HG03469 (cell line): ENCODE results near the gene PC.
"Not testable (repeated sequence)": the region's sequence is repeated elsewhere in the genome, so short reads cannot be mapped to it uniquely, and the experiment has no call there.

Source experiments
- ATAC-seq: cut with Tn5 transposase; IDR thresholded peaks from one replicate; pipeline ENCODE4 v1.9.1; 2021; ENCODE audit warnings: mild to moderate bottlenecking, moderate library complexity, moderate number of reproducible peaks; ENCODE audit not compliant: unreplicated experiment

Gene PC

DNA sequence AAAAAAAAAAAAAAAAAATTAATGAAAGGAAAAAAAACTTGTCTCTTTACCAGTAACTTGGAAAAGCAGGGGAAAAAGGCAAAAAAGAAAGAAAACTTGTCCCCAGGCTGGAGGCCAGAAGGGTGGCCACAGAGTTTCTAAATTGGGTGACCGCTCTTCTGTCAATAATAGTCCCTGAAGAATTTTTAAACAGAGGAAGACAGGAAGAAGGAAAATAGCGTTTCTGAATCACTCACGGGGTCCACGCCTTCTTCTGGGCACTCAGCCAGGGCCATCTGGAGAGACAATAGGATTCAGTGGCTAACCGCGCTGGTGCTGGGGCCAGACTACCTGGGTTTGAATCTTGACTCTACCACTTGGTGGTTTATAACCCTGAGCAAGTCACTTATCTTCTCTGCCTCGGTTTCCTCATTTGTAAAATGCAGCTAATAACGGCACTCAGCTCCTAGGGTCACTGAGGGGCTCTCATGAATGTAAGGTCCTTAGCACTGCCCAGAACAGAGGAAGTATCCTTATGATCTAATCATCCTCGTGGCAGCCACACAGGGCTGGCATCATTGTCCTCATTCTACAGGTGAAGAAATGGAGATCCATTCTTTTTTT lies 23.9 kb upstream of the PC start:
- no peak for ATAC-seq

DNA sequence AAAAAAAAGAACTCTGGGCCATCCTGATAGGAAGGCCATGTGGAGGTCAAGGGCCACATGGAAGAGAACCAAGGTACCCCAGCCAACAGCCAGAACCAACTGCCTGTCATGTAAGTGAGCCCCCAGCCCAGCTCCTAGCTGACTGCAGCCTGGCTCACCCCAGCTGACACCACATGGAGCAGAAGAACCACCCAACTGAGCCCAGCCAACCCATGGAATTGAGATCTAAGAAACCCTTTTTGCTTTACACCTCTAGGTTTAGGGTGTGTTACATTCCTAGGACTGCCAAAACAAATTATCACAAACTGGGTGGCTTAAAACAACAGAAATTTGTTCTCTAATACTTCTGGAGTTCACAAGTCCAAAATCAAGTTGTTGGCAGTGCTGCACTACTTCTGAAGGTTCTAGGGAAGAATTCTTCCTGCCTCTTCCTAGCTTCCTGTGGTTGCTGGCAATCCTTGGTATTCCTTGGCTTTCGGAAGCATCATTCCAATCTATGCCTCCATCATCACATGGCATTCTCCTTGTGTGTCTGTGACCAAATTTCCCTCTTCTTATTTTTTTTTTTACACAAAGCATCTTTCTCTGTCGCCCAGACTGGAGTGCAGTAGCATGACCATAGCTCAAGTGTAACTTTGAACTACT lies 21.3 kb upstream of the PC start:
- no peak for ATAC-seq

DNA sequence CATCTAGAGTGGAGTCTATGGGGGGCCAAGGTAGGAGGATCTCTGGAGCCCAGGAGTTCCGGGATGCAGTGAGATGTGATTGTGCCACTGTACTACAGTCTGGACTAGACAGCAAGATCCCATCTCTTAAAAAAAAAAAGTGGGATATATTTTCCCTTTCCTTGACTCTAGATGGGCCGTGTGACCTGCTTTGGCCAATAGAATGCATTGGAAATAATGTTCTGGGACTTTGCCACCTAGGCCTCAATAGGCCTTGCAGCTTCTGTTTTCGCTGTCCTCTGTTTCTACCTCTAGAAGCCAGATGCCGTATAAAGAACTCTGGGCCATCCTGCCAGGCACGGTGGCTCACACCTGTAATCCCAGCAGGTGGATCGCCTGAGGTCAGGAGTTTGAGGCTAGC lies 20.5 kb upstream of the PC start:
- no peak for ATAC-seq

DNA sequence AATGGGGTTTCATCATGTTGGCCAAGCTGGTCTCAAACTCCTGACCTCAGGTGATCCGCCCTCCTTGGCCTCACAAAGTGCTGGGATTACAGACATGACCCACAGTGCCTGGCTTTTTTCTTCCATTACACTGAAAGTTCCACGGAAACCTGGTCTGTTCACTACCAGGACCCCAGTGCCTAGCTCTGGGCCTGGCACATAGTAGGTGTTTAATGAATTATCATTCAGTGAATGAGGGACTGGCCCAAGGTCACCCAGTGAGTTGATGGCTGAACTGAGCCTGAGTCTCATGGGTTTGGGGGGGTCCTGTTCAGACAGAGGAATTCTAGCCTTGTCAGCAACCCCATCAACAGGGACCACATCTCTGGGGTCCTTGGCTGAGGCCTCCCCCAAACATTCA lies 20.0 kb upstream of the PC start:
- ATAC-seq = no peak

DNA sequence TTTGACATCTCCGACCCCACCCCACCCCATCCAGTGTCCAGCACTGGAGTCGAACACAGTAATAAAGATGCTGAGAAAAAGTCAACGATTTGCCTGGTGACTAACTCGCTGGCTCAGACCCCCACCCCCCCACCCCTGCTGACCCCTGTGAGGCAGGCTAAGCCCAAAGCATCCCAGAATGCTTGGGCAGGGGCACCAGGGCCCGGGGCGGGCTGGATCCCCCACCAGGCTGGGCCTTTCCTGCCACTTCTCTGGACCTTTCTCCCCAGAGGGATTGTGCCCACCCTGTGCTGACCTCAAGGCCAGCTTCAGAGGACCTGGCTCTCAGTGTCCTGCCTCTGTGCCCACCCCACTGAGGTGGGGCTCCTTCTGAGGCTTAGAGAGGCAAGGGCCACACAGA lies 18.7 kb upstream of the PC start:
- ATAC-seq = no peak

DNA sequence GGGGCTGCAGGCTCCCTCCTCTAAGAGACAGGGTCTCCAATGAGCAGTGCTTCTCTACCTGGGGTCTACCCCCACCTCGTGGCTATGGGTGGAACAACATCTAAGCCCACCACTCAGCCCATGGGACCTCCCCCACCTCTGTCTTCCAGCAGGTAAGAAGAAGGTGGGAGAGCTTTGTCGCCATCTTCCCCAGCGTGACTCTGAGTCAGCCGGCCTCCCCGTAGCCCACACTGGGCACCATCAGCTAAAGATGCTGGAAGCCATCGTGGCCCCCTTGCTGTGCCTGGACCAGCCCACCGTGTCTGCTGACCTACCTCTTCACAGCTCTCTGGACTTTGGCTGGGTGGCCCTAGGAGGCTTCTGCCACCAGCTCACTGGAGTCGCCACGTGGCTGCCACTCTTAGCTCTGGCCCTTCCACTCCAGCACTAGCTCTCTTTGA lies 17.9 kb upstream of the PC start:
- ATAC-seq = no peak

DNA sequence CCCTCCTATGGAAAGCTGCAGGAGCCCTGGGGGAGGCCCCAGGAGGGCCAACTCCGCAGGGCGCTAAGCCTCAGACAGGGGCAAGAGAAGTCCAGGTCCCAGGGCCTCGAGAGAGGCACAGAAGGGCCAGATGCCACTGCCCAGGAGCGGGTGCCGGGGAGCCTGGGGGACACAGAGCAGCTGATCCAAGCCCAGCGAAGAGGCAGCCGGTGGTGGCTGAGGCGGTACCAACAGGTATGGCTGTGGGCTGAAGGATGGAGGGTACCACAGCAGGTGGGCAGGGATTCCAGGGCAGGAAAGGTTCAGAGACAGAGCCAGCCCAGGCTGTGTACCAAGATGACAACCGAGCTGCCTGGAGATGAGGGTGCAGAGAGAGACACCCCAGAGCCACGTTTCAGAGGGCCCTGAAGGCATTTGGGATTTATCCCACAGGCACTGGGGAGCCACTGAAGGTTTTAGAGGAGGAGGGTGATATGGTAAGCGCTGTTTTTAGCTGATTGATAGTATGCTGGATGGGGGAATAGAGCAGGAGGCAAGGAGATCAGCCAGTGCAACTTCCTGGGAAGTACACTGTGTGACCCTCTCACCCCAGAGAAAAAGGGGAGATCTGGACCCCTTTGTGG lies 17.3 kb upstream of the PC start:
- no peak for ATAC-seq

DNA sequence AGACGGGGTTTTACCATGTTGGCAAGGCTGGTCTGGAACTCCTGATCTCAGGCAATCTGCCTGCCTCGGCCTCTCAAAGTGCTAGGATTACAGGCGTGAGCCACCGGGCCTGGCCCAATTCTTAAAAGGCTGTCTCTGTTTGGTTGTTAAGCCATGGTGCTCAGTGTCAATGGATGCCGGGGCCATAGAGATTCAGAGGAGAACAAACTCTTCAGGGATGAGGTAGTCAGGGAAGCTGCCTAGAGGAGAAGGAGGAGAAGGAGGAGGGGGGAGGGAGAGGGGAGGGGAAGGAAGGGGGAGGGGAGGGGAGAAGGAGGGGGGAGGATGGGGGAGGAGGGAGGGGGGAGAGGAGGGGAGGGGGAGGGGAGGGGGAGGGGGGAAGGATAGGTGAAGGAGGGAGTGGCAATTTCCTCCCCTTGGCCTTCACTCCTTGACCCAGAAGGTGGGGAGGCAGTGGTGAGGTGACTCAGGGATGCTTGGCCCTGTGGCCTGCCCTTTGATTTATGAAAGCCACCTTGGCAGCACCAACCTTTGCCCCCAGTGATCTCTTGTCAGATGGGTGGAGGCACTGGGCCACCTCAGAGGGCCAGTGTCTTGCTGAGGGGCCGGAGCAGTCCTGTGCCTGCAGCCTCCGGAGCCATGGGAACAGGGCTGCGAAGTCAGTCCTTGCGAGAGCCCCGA lies 16.7 kb upstream of the PC start, which contains the start of gene C11orf86:
Gene C11orf86, plus strand, starts transcription at position 581 of the 681 bp plus-strand sequence. Its CDS starts 59 bp downstream, at position 640.
- no peak for ATAC-seq

DNA sequence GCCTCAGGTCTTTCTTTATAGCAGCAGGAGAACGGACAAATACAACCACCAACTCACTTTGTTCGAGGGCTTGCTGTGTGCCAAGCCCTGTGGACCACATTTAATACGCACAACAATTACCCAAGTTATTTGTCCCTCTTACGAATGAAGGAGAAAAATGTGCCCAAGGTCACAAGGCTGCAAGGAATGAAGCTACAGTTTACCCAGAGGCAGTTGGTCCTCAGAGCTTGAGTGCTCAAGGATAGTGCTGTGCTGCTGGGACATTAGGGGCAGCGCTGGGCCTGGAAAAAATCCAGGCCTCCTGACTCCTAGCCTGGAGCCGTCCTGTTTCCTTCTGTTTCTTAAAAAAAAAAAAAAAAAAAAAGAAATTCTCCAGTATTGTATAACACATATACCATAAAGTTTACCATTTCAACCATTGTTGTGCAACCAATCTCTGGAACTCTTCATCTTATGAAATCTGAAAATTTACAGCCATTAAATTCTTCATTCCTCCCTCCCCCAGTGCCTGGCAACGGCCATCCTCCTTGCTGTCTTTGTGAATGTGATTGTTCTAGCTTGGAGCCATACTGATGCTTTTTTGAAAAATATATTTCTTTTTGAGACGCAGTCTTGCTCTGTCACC lies 15.9 kb upstream of the PC start:
- ATAC-seq = no peak

DNA sequence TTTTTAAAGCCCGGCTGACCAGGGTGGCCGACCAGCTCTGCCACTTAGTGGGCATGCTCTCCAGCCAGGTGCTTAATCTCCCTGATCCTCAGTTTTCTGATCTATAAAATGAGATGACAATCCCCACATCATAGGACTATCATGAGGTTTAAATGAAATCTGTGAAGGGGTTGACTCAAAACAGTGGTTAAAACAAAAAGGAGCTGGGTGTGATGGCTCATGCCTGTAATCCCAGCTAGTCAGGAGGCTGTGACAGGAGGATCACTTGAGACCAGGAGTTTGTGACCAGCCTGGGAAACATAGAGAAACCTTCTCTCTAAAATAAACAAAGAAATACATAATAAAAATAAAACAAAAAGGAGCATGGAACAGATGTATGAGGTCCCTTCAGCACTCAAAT lies 13.3 kb upstream of the PC start:
- no peak for ATAC-seq

DNA sequence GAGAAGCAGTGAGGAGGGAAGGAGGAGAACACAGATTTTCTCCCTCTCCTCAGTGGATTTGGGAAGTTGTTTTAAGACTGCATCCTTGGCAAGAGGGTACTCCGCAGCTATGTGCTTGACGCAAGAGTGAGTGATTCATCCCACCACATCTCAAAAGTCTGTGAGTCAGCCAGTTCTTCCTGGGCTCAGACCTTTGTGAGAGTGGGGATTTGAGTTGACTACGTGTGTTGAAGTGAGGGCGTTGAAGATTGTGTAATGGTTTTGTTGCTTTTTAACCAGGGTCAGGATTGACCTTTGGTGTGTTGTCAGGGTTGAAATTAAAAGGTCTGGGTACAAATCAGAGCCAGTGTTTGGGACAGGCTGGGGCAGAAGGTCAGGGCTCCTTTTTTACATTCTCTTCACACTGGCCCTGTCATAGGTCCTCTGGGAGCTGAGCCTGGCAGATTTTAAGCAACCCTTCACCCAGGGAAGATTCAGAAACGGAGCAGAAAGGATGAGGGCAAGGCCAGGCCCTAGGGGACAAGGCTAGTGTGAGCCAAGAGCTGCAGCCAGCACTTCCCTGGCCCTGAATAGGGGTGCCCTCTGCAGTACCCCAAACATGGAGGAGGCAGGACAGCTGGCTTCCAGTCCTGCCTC lies 12.7 kb upstream of the PC start:
- ATAC-seq = no peak

DNA sequence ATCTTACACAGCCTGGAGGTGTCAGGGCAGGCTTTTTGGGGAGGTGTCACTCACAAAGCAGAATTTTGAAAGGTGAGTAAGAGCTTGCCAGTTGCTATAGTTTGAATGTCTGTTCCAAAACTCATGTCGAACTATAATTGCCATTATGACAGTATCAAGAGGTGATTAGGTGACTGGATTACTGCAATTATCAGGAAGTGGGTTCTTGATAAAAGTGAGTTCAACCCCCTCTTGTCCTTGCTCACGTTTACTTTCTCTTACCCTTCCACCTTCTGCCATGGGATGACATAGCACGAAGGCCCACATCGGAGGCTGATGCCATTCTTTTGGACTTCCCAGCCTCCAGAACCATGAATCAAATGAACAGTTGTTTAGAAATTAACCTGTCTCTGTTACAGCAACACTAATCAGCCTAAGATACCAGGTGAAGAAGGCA lies 12.2 kb upstream of the PC start:
- ATAC-seq = no peak

DNA sequence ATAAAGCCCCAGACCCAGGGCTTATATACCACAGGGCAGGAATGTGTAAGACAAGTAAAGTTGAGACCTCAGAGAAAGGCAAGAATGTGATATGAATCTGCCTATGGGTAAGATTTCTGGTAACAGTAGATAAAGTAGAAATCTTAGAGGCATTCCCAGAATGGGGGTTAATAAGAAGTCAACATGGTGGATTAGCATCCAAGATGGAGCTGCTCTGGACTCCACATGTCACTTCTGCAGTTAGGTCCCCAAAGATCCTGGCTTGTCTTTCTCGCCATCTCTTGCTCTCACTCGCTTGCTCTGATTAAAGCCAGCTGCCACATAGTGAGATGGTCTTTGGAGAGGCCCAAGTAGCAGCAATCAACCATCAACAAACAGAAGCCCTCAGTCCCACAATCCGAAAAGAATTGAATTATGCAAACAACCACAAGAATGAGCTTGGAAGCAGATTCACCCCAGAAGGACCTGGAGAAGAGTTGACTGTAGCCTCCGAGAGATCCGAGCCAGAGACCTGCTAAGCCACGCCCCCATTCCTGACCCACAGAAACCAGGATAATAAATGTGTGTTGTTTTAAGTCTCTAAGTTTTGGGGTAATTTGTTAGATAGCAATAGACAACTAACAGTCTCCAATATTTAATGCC lies 11.5 kb upstream of the PC start:
- no peak for ATAC-seq

DNA sequence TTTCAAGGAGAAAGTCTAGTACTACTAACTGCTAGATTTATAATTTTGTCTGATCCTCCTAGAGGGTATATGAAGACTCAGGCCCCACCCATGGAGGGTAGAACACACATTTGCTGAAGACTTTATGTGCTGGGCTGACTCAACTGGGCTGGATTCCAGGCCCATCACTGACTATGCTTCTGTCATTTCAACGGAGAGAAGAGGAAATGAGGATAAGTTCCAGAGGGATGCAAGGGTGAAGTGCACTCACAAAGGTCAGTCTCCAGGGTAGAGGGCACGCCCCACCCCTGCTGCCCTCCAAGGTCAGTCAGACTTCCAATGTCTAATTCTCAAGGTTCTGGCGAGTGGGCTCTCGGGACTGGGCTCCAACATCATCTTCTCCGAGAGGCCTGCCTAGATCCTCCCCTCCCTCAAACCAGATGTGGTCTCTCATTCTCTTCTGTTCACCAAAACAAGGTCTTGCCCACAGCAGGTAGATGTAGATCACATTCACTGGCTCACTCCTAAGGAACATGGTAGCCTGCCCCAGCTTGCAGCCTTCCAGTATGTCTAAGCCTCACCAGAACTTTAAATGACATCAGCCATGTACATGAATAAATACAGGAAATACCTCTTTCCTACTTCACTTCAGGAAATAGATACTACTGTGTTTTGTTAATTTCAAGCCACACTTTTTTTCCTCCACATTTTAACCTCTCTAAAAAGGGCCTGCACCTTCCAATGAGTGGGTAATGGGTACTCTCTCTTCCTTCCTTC lies 9.7 kb upstream of the PC start:
- ATAC-seq = no peak

DNA sequence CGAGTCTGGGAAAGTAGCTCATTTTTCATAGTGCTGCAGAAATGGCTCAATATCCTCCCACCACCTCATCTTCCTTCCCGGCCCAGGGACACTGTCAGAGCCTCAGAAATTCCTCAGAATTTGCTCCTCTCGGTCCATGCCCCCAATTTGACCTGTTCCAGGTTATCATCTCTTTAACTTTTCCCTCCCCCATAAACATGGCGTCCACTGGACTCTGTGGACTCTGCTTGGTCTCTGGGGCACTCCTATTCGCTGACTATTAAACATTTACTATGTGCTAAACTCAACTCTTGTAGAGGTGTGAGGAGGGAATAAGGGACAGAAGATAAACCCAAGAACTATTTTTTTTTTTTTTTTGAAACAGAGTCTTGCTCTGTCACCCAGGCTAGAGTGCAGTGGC lies 8.2 kb upstream of the PC start:
- ATAC-seq = no peak

DNA sequence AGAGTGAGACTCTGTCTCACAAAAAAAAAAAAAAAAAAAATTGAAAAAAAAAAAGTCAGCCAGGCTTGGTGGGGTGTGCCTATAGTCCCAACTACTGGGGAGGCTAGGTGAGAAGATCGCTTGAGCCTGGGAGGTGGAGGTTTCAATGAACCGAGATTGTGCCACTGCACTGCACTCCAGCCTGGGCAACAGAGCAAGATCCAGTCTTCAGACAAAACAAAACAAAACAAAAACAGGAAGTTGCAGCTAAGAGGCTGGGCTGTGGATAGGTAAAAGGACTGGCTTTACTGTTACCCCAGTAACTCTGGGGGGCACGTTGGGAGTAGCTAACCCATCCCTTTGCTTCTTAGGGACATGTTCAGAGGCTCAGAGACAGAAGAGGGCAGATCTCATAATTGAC lies 6.3 kb upstream of the PC start:
- ATAC-seq = no peak

DNA sequence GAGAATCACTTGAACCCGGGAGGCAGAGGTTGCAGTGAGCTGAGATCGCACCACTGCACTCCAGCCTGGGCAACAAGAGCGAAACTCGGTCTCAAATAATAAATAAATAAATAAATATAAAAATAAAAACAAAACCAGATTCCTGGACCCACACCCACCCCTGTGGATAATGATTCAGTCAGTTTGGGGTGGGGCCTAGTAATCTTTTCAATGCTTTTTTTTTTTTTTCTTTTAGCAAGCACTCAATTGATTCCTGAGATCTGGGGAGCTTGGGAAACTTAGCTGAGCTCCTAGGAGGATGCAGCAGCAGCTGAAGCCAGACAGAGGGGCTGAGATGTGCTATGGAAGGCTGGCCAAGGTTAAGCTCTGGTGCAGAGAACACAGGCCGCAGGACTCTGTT lies 4.6 kb upstream of the PC start:
- ATAC-seq = no peak

DNA sequence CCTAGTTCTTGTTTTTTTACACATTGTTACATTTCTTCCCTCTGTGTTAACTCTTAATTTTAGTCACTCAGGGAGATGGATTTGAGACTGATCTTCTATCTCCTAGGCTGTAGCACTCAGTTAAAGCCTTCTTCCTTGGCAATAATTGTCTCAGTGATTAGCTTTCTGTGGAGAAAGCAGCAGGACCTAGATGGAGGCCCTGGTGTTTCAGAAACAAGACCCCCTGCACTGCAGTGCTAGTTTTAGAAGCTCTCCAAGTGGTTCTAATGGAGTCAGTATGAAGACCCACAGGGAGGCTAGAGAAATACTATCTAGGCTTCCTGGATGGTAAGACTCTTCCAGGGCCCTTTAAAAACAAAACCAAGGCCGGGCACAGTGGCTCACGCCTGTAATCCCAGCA lies 4.1 kb upstream of the PC start:
- no peak for ATAC-seq

DNA sequence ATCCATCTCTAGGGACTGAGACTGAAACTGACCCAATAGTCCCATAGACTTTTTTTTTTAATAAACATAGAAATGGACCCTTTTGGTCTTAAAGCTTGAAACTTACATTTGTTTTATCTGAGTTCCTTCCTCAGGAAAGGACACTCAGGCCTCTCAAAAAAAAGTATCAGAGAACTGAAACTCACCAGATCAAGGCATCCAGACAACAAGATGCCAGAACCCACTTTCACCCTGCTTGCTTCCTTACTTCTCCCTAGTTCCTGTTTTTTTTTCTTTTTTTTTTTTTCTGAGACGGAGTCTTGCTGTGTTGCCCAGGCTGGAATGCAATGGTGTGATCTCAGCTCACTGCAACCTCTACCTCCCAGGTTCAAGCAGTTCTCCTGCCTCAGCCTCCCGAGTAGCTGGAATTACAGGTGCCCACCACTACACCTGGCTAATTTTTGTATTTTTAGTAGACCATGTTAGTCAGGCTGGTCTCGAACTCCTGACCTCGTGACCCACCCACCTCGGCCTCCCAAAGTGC lies 3.6 kb upstream of the PC start:
- not testable (repeated sequence) for ATAC-seq

DNA sequence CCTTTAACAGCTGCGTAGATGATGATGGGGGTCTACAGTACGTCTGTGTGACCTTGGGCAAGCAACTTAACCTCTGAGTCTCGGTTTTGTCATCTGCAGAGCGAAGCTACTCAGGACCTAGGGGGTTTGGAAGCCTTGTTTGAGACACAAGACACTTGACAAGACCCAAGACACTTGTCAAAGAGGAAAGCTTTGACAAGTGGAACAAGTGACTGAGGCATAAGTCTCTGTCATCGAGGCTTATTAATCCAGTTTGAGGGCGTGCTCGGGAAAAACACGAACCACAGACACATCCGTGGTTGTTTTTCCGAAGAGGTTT lies 732 bp upstream of the PC start:
- ATAC-seq = no peak
